Measurements from ENCODE around the gene GTF2IRD1. TPM values are rescaled to one million over a fixed set of nuclear protein-coding genes. Genes with fewer than 3 reads are reported as not detected.

The GTF2IRD1 gene
- total RNA-seq, 1 experiment from 2014 or later = 34.3 TPM

DNA sequence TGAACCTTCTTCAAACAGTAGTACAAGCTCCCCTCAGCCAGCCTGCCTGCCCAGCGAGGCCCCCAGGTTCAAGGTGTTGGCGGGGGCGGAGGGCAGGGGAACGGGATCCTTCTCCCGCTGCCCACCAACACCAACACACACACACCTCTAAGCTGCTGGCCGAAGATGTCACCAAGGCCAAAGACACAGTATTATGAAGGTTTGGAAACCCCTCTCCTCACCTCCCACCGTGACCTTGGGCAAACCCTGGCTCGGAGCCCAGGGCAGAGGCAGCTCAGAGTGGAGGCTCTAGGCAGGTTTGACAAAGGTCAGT lies 49.4 kb upstream of the GTF2IRD1 start:
- Histone ChIP-seq H3K79me2 (ENCODE audit: insufficient read depth, low read length) (no peaks in the 10 kb centered on the region), H2BK120ac (ENCODE audit: low read depth, low read length, poor library complexity, severe bottlenecking) (no peak overlapping the region), H3K27me3 (ENCODE audit: insufficient read depth, low read length) (no peaks in the 10 kb centered on the region), H3K79me1 (ENCODE audit: insufficient read depth, low read depth, low read length, poor library complexity, severe bottlenecking) (no peaks in the 10 kb centered on the region), H3K14ac (ENCODE audit: insufficient read depth, low read length) (no peak overlapping the region), H4K91ac (ENCODE audit: insufficient read length, low read depth, low read length) (no peak overlapping the region), H4K5ac (ENCODE audit: insufficient read length, low read depth, low read length) (no peak overlapping the region), H2AFZ (ENCODE audit: low read length) (no peak overlapping the region), H3K4ac (ENCODE audit: low read depth, low read length) (no peak overlapping the region), H3K9me3 (ENCODE audit: control insufficient read depth, low read depth, low read length) (no peaks in the 10 kb centered on the region), H3K4me2 (ENCODE audit: insufficient read depth, insufficient read length, low read length) (no peak overlapping the region), H3T11ph (ENCODE audit: low read length) (no peak overlapping the region), H2AK5ac (ENCODE audit: insufficient read length, low read length) (no peak overlapping the region), H2BK15ac (ENCODE audit: low read depth, low read length) (no peak overlapping the region), H3K9ac (ENCODE audit: extremely low read depth, insufficient read length, low read length) (no peak overlapping the region), H4K20me1 (ENCODE audit: control insufficient read depth, insufficient read depth, insufficient read length) (no peaks in the 10 kb centered on the region), H3K4me1 (ENCODE audit: insufficient read depth, low read length) (no peaks in the 10 kb centered on the region), H3K23ac (ENCODE audit: insufficient read length, low read depth, low read length) (no peak overlapping the region), H3K27ac (ENCODE audit: insufficient read length, low read depth, low read length) (no peak overlapping the region), H3K23me2 (ENCODE audit: insufficient read length, low read depth, low read length, poor library complexity, severe bottlenecking) (no peaks in the 10 kb centered on the region), H4K8ac (replicated peaks; ENCODE audit: insufficient read length, low read depth, low read length) (no peak overlapping the region), H3K56ac (ENCODE audit: insufficient read length, low read depth, low read length) (no peak overlapping the region), H2BK12ac (ENCODE audit: insufficient read length, low read depth, low read length) (no peak overlapping the region), H2BK5ac (ENCODE audit: insufficient read length, low read length) (no peak overlapping the region), H2BK20ac (ENCODE audit: low read depth, low read length, poor library complexity, severe bottlenecking) (no peak overlapping the region), H3K18ac (ENCODE audit: insufficient read length, low read depth, low read length) (no peak overlapping the region)
- Mint-ChIP-seq H3K27me3 (ENCODE audit: low read depth) (peaks cover 7% of the 10 kb centered on the region), H3K4me3 (no peak overlapping the region), H3K27ac (no peak overlapping the region; a peak in 1 of 7 replicates), H3K9me3 (no peaks in the 10 kb centered on the region; a peak in 1 of 5 replicates), H3K4me1 (peaks cover 5 to 15% of the 10 kb centered on the region in 2 experiments), H3K36me3 (ENCODE audit: insufficient read depth in 1 of 3, low read depth in 3 of 3) (peaks cover 6 to 12% (median 9%) of the 10 kb centered on the region in 3 experiments; a peak in 6 of 7 replicates)
- TF ChIP-seq, protein P1, sequence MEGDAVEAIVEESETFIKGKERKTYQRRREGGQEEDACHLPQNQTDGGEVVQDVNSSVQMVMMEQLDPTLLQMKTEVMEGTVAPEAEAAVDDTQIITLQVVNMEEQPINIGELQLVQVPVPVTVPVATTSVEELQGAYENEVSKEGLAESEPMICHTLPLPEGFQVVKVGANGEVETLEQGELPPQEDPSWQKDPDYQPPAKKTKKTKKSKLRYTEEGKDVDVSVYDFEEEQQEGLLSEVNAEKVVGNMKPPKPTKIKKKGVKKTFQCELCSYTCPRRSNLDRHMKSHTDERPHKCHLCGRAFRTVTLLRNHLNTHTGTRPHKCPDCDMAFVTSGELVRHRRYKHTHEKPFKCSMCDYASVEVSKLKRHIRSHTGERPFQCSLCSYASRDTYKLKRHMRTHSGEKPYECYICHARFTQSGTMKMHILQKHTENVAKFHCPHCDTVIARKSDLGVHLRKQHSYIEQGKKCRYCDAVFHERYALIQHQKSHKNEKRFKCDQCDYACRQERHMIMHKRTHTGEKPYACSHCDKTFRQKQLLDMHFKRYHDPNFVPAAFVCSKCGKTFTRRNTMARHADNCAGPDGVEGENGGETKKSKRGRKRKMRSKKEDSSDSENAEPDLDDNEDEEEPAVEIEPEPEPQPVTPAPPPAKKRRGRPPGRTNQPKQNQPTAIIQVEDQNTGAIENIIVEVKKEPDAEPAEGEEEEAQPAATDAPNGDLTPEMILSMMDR (conservative IDR thresholded peaks at IDR 0.05) = no peak
- no peak for DNase-seq
- WGBS (ENCODE audit: extremely low coverage, insufficient read length, low lambda C conversion rate) = no CpG with 5 or more reads among the region's 8 CpGs

Measured in H9 (cell line).